ENCODE results near the gene LRRC8E.
A peak's percentile ranks its signal among the peaks of the same experiment; 100 is the strongest.

Gene LRRC8E

GRCh38 chr19:7932276-7932929, 44.1 kb downstream of the LRRC8E start:
- DNase-seq (ENCODE audit: low spot score): no peak

GRCh38 chr19:7932930-7933300, 44.6 kb downstream of the LRRC8E start:
- DNase-seq (ENCODE audit: low spot score): no peak

GRCh38 chr19:7933411-7933810, 45.1 kb downstream of the LRRC8E start:
- no peak for DNase-seq (ENCODE audit: low spot score)

- no peak for DNase-seq (ENCODE audit: low spot score)
These were observed 45.8 kb downstream of the LRRC8E start for GRCh38 chr19:7933828-7934725.

- DNase-seq (ENCODE audit: low spot score): no peak
These were observed 46.5 kb downstream of the LRRC8E start for GRCh38 chr19:7934766-7935165.

GRCh38 chr19:7940841-7941240, 52.5 kb downstream of the LRRC8E start:
- DNase-seq (ENCODE audit: low spot score): no peak

GRCh38 chr19:7941895-7942596, 53.7 kb downstream of the LRRC8E start:
- DNase-seq (ENCODE audit: low spot score): no peak

GRCh38 chr19:7942981-7943443, 54.7 kb downstream of the LRRC8E start:
- no peak for DNase-seq (ENCODE audit: low spot score)

- peak; percentile 98 for DNase-seq (ENCODE audit: low spot score)
These were observed 55.3 kb downstream of the LRRC8E start, which contains the start of gene TIMM44 for GRCh38 chr19:7943444-7944176. Gene TIMM44, minus strand, starts transcription at chr19:7943666. Its CDS starts 15 bp downstream, at chr19:7943651.

- DNase-seq (ENCODE audit: low spot score): peak; percentile 84
These were observed 56.0 kb downstream of the LRRC8E start for GRCh38 chr19:7944177-7944761.

- DNase-seq (ENCODE audit: low spot score): no peak
These were observed 59.6 kb downstream of the LRRC8E start for GRCh38 chr19:7947939-7948338.
